ENCODE results near the gene NBAS.

DNA sequence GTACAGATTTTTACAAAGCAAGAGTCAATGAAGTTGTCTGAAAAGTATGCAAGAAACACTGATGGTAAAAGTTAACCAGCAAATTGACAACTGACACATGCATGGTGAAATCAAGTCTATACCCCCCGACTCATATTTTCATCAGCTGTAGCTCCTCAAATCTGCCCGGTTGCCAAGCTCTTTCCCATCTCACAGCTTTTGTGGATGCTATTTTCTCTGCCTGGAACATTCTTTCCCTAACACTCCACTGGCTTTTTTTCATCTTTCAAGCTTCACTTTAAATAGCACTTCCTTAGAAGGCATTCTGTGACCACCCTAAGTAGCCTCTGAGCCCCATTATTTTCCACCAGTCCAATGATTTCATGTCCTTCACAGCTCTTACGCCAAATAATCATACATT, 18.1 kb downstream of the NBAS start:
- TF ChIP-seq CTCF (IDR thresholded peaks at IDR 0.05; ENCODE audit: low read depth, low read length) (no peak), POLR2A (IDR thresholded peaks at IDR 0.05; ENCODE audit: extremely low read depth, insufficient read length) (no peak), MYC (IDR thresholded peaks at IDR 0.05; ENCODE audit: low read depth, low read length) (no peak)
